Measurements from ENCODE around the gene DIPK2B.

DNA sequence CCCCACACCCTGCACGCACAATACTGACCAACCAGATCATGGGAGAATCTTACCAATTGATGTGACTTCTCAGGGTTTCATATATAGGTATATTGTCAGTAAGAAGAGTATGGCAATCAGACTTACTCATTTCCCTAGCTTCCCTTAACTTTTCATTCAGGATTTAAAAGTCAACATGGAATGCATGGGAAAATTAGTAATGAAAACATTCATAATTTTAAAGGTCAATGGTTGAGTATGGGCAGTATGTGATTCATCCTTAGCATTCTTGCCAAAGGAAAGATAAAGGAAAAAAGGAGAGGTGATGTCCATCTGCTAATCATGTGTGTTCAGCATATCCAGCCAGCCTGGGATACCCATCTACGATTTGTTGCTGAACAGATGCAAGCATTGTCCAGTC lies 4.0 kb downstream of the DIPK2B start:
- TF ChIP-seq MCM7 (IDR thresholded peaks at IDR 0.05) = no peak
- TF ChIP-seq, protein P1, sequence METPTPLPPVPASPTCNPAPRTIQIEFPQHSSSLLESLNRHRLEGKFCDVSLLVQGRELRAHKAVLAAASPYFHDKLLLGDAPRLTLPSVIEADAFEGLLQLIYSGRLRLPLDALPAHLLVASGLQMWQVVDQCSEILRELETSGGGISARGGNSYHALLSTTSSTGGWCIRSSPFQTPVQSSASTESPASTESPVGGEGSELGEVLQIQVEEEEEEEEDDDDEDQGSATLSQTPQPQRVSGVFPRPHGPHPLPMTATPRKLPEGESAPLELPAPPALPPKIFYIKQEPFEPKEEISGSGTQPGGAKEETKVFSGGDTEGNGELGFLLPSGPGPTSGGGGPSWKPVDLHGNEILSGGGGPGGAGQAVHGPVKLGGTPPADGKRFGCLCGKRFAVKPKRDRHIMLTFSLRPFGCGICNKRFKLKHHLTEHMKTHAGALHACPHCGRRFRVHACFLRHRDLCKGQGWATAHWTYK (CRISPR knock-in tag; IDR thresholded peaks at IDR 0.05) = no peak
- TF ChIP-seq CBX2 (IDR thresholded peaks at IDR 0.05; ENCODE audit: insufficient read depth, low read length, poor library complexity, severe bottlenecking) = no peak
- no peak for TF ChIP-seq ADNP (tag; IDR thresholded peaks at IDR 0.05)
